Panc1 (cell line): ENCODE results near the gene TPST2. TPM values are rescaled to one million over a fixed set of nuclear protein-coding genes. Genes with fewer than 3 reads are reported as not detected.

Source experiments
- ATAC-seq: fragments of 200-7000 bp; cut with Tn5 transposase; 2 replicates; pipeline ENCODE4 v1.9.1; 2020; ENCODE audit warnings: mild to moderate bottlenecking, moderate library complexity
- BruUV-seq: library from RNA; stranded (reverse); fragments of 400-500 nt; replicated peaks from 2 replicates; lab custom pipeline; 2021; lab: Mats Ljungman, UMichigan
- CTCF ChIA-PET: fragments of 300-600 bp; sonication (Branson Sonifier 250); formaldehyde crosslinking; loops from one replicate; lab custom pipeline; 2022; ENCODE audit warnings: antibody characterized with exemption; lab: Charles Lee
- POLR2A ChIA-PET: fragments of 300-600 bp; sonication (Branson Sonifier 250); formaldehyde crosslinking; loops from one replicate; lab custom pipeline; 2022; ENCODE audit warnings: antibody characterized with exemption; lab: Charles Lee
- DNase-seq: peaks from one replicate; pipeline ENCODE4 v3.0.0-alpha.2; 2010; ENCODE audit warnings: low read depth, low spot score
- H3K27ac ChIP-seq: 2 replicates; pipeline ENCODE4 v1.5.1; 2011; ENCODE audit warnings: mild to moderate bottlenecking, low read length, inconsistent platforms
- H3K27me3 ChIP-seq: fragments of 200-500 bp; sonication (Bioruptor generic); 2 replicates; pipeline ENCODE4 v1.6.0; 2014; ENCODE audit warnings: low read length, inconsistent platforms; ENCODE audit not compliant: control insufficient read depth, insufficient read depth
- H3K36me3 ChIP-seq: fragments of 200-500 bp; sonication (Bioruptor generic); 2 replicates; pipeline ENCODE4 v1.5.1; 2014; ENCODE audit warnings: inconsistent platforms, mild to moderate bottlenecking, low read length, moderate library complexity; ENCODE audit not compliant: control insufficient read depth, insufficient read depth
- H3K4me1 ChIP-seq: 2 replicates; pipeline ENCODE4 v1.5.1; 2011; ENCODE audit warnings: inconsistent platforms, mild to moderate bottlenecking, low read length, moderate library complexity; ENCODE audit not compliant: control insufficient read depth, insufficient read depth
- H3K4me3 ChIP-seq, 2 experiments: 2 replicates each; pipeline ENCODE4 v1.5.1; 2011 to 2012; ENCODE audit warnings: low read depth in 2 of 2, low read length in 2 of 2, mild to moderate bottlenecking in 2 of 2, inconsistent platforms in 1 of 2, moderate library complexity in 1 of 2
- H3K9me3 ChIP-seq: fragments of 200-500 bp; sonication (Bioruptor generic); 2 replicates; pipeline ENCODE4 v1.5.1; 2014; ENCODE audit warnings: low read depth, mild to moderate bottlenecking, inconsistent platforms, low read length, moderate library complexity; ENCODE audit not compliant: control insufficient read depth, insufficient read depth
- POLR2AphosphoS5 ChIP-seq: IDR thresholded peaks from 2 replicates; pipeline ENCODE4 v1.6.1; 2012; ENCODE audit warnings: mild to moderate bottlenecking, low read depth, low read length, moderate library complexity
- SIN3A ChIP-seq: IDR thresholded peaks from 2 replicates; pipeline ENCODE4 v1.6.1; 2012; ENCODE audit warnings: low read depth, mild to moderate bottlenecking, low read length, moderate library complexity, borderline replicate concordance; ENCODE audit not compliant: insufficient read depth
- TCF7L2 ChIP-seq: IDR thresholded peaks from 2 replicates; pipeline ENCODE4 v1.6.1; 2011; ENCODE audit warnings: mild to moderate bottlenecking, low read depth, low read length, inconsistent platforms
- in situ Hi-C: cut with HindIII; loops from 2 replicates; pipeline ENCODE4 v1.10.0; 2016; ENCODE audit warnings: low sequenced_read_pairs, low pct_unique_long_range_greater_than_20kb
- intact Hi-C: fragments of 100-400 bp; cut with micrococcal nuclease; formaldehyde crosslinking; loops from one replicate; pipeline ENCODE4 v1.10.0; 2022; ENCODE audit not compliant: unreplicated experiment
- total RNA-seq: library from RNA; stranded (reverse); gene quantifications from one replicate; pipeline ENCODE4 v1.2.1, GENCODE V29; 2021; ENCODE audit not compliant: unreplicated experiment
- TF ChIP-seq, protein P1 (sequence below): fragments of 450-650 bp; IDR thresholded peaks from 2 replicates; pipeline ENCODE4 v1.5.1; 2017; ENCODE audit warnings: mild to moderate bottlenecking
- TF ChIP-seq, protein P2 (sequence below), 2 experiments: IDR thresholded peaks; 2 replicates each; pipeline ENCODE4 v1.6.1; 2011 to 2012; ENCODE audit warnings: low read depth in 2 of 2, control low read depth in 1 of 2, low read length in 1 of 2, mild to moderate bottlenecking in 1 of 2, moderate library complexity in 1 of 2; ENCODE audit not compliant: insufficient read depth in 1 of 2

TPST2 gene
- total RNA-seq, 1 experiment from 2014 or later = 7.1 TPM

DNA sequence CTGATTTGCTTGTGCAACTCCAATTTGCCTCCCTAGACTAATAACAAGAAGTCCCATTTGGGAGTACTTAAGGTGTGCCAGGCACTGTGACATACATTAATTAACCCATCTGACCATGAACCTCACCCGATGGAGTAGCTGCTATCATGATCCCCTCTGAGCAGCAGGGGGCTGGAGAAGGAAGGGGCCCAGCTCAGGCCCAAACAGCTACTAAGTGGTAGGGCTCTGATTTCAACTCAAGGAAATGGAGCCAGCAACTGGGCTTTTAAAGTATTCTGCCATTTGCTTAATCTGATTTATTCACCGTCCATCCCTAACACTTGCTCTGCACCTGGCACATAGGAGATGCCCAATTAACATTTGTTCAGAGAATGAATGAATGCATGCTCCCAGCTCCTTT, 26.7 kb upstream of the TPST2 start:
- BruUV-seq = no TSS peak
- ATAC-seq (no peak), DNase-seq (no peak)
- ChIA-PET CTCF (no interaction called here), POLR2A (no interaction called here)
- no peaks in the 10 kb centered on the region for H3K36me3 ChIP-seq
- TF ChIP-seq, protein P1, sequence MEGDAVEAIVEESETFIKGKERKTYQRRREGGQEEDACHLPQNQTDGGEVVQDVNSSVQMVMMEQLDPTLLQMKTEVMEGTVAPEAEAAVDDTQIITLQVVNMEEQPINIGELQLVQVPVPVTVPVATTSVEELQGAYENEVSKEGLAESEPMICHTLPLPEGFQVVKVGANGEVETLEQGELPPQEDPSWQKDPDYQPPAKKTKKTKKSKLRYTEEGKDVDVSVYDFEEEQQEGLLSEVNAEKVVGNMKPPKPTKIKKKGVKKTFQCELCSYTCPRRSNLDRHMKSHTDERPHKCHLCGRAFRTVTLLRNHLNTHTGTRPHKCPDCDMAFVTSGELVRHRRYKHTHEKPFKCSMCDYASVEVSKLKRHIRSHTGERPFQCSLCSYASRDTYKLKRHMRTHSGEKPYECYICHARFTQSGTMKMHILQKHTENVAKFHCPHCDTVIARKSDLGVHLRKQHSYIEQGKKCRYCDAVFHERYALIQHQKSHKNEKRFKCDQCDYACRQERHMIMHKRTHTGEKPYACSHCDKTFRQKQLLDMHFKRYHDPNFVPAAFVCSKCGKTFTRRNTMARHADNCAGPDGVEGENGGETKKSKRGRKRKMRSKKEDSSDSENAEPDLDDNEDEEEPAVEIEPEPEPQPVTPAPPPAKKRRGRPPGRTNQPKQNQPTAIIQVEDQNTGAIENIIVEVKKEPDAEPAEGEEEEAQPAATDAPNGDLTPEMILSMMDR = no peak
- TF ChIP-seq POLR2AphosphoS5 = no peak
- no peak for TF ChIP-seq TCF7L2
- TF ChIP-seq SIN3A = no peak
- TF ChIP-seq, protein P2, sequence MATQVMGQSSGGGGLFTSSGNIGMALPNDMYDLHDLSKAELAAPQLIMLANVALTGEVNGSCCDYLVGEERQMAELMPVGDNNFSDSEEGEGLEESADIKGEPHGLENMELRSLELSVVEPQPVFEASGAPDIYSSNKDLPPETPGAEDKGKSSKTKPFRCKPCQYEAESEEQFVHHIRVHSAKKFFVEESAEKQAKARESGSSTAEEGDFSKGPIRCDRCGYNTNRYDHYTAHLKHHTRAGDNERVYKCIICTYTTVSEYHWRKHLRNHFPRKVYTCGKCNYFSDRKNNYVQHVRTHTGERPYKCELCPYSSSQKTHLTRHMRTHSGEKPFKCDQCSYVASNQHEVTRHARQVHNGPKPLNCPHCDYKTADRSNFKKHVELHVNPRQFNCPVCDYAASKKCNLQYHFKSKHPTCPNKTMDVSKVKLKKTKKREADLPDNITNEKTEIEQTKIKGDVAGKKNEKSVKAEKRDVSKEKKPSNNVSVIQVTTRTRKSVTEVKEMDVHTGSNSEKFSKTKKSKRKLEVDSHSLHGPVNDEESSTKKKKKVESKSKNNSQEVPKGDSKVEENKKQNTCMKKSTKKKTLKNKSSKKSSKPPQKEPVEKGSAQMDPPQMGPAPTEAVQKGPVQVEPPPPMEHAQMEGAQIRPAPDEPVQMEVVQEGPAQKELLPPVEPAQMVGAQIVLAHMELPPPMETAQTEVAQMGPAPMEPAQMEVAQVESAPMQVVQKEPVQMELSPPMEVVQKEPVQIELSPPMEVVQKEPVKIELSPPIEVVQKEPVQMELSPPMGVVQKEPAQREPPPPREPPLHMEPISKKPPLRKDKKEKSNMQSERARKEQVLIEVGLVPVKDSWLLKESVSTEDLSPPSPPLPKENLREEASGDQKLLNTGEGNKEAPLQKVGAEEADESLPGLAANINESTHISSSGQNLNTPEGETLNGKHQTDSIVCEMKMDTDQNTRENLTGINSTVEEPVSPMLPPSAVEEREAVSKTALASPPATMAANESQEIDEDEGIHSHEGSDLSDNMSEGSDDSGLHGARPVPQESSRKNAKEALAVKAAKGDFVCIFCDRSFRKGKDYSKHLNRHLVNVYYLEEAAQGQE (IDR thresholded peaks at IDR 0.05; ENCODE audit: insufficient read depth in 1 of 2, low read depth in 2 of 2, low read length in 1 of 2) = no peak
- no peaks in the 10 kb centered on the region for H3K9me3 ChIP-seq
- in situ Hi-C loops = no loop called here
- no peaks in the 10 kb centered on the region for H3K4me1 ChIP-seq
- H3K27ac ChIP-seq = no peak overlapping the region
- H3K27me3 ChIP-seq = no peaks in the 10 kb centered on the region
- intact Hi-C loops = no loop called here
- H3K4me3 ChIP-seq = no peak overlapping the region

DNA sequence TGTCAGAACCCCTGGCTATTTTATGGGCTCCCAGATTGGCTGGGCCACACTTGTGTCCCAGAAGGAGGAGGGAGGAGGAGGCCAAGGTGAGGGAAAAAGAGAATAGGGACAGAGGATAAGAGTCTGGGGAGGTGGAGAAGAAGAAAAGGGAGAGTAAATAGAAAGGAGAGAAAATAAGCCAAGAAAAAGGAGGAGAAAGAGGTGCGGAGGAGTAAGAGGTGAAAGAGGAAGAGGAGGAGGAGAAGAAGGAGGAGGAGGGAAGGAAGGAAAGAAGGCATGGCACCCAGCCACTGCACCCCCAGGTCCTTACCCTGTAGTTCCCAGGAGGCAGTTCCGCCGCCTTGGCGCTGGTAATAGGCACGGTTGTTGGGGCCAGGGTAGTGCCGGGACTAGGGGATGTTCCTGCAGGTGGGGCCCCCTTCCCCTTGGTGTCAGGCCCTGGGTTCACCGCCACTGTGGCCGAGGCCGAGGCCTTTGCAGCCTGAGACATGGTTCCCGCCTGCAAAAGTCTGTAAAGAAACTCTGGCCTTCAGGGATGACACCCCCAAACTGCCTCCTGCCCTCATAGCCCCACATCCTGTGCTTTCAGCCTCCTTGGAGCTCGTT, 26.0 kb upstream of the TPST2 start:
- BruUV-seq = no TSS peak
- intact Hi-C loops = no loop called here

More for the DNA sequence above, 26.0 kb upstream of the TPST2 start:
- Histone ChIP-seq H3K36me3 (no peaks in the 10 kb centered on the region), H3K4me1 (no peaks in the 10 kb centered on the region), H3K4me3 (no peak overlapping the region), H3K27ac (no peak overlapping the region), H3K27me3 (no peaks in the 10 kb centered on the region), H3K9me3 (no peaks in the 10 kb centered on the region)
- in situ Hi-C loops = no loop called here
- POLR2A ChIA-PET = no interaction called here
- CTCF ChIA-PET = no interaction called here
- no peak for ATAC-seq
- DNase-seq = no peak
- TF ChIP-seq POLR2AphosphoS5 = no peak
- TF ChIP-seq, protein P1 = no peak
- TF ChIP-seq, protein P2 (IDR thresholded peaks at IDR 0.05; ENCODE audit: insufficient read depth in 1 of 2, low read depth in 2 of 2, low read length in 1 of 2) = no peak
- TF ChIP-seq TCF7L2 = no peak
- no peak for TF ChIP-seq SIN3A
